ENCODE results near the gene PRPF8. TPM values are rescaled to one million over a fixed set of nuclear protein-coding genes. Genes with fewer than 3 reads are reported as not detected.

Gene PRPF8
- total and polyA plus RNA-seq, 2 of the 13 experiments (the other 11 are each of a cell fraction or from before 2014, with no cell fraction given) = 112 to 179 TPM

- TF ChIP-seq, protein P1, sequence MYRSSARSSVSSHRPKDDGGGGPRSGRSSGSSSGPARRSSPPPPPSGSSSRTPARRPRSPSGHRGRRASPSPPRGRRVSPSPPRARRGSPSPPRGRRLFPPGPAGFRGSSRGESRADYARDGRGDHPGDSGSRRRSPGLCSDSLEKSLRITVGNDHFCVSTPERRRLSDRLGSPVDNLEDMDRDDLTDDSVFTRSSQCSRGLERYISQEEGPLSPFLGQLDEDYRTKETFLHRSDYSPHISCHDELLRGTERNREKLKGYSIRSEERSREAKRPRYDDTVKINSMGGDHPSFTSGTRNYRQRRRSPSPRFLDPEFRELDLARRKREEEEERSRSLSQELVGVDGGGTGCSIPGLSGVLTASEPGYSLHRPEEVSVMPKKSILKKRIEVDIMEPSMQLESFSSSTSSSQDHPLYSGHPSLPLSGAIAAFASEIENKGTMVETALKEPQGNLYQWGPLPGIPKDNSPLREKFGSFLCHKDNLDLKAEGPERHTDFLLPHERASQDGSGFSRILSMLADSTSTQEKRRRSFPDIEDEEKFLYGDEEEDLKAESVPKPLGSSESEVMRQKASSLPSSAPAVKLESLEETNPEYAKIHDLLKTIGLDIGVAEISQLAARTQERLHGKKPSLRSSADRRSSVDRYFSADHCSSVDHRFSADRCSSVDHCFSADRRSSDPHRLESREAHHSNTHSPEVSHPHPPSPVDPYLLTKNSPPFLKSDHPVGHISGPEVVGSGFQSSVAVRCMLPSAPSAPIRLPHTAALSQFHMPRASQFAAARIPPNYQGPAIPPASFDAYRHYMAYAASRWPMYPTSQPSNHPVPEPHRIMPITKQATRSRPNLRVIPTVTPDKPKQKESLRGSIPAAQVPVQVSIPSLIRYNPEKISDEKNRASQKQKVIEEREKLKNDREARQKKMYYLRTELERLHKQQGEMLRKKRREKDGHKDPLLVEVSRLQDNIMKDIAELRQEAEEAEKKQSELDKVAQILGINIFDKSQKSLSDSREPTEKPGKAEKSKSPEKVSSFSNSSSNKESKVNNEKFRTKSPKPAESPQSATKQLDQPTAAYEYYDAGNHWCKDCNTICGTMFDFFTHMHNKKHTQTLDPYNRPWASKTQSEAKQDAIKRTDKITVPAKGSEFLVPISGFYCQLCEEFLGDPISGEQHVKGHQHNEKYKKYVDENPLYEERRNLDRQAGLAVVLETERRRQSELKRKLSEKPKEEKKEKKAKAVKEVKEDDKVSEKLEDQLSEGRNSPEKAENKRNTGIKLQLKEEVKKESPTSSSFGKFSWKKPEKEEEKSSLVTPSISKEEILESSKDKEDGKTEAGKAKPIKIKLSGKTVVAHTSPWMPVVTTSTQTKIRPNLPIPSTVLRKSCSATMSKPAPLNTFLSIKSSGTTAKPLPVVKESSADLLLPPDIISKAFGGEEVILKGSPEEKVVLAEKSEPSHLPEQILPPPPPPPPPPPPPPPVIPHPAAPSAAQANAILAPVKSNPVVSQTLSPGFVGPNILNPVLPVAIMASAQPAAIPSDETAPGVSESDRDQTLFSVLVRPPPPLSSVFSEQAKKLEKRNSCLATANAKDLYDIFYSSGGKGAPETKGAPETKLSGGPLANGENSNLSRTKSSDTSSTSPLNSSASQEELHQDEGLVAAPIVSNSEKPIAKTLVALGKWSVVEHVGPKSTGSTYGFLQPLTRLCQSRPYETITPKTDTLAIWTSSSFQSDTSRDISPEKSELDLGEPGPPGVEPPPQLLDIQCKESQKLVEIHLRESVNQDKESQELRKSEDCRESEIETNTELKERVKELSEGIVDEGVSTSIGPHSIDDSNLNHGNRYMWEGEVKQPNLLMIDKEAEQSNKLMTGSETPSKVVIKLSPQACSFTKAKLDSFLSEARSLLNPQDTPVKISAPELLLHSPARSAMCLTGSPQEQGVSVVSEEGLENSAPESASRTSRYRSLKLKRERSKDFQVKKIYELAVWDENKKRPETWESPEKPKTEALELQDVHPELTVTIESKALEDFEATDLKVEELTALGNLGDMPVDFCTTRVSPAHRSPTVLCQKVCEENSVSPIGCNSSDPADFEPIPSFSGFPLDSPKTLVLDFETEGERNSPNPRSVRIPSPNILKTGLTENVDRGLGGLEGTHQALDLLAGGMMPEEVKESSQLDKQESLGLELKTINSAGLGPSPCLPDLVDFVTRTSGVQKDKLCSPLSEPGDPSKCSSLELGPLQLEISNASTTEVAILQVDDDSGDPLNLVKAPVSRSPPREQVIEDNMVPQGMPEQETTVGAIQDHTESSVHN (CRISPR knock-in tag; IDR thresholded peaks at IDR 0.05) = 0 out of 2 replicates have a peak, but pooled peaks have one; percentile 2
- no peak for TF ChIP-seq SMARCC2 (IDR thresholded peaks at IDR 0.05)
- 0 out of 2 replicates have a peak, but pooled peaks have one; percentile 0 for TF ChIP-seq SP140L (CRISPR knock-in tag; IDR thresholded peaks at IDR 0.05; ENCODE audit: borderline replicate concordance)
- TF ChIP-seq ELF1 (CRISPR knock-in tag; IDR thresholded peaks at IDR 0.05) = peak; percentile 39; the same call in 1 of the 2 replicates
- 0 out of 2 replicates have a peak, but pooled peaks have one; percentile 49 for TF ChIP-seq SIN3A (IDR thresholded peaks at IDR 0.05; ENCODE audit: borderline replicate concordance, low read depth, low read length)
- peak; percentile 71 for TF ChIP-seq ZFX (CRISPR knock-in tag; IDR thresholded peaks at IDR 0.05; ENCODE audit: low read depth)
- TF ChIP-seq HDAC1 (CRISPR knock-in tag; IDR thresholded peaks at IDR 0.05) = no peak
- peak; percentile 44 for TF ChIP-seq ASH2L (IDR thresholded peaks at IDR 0.05; ENCODE audit: insufficient read length, low read depth, low read length)
- TF ChIP-seq, protein P2, sequence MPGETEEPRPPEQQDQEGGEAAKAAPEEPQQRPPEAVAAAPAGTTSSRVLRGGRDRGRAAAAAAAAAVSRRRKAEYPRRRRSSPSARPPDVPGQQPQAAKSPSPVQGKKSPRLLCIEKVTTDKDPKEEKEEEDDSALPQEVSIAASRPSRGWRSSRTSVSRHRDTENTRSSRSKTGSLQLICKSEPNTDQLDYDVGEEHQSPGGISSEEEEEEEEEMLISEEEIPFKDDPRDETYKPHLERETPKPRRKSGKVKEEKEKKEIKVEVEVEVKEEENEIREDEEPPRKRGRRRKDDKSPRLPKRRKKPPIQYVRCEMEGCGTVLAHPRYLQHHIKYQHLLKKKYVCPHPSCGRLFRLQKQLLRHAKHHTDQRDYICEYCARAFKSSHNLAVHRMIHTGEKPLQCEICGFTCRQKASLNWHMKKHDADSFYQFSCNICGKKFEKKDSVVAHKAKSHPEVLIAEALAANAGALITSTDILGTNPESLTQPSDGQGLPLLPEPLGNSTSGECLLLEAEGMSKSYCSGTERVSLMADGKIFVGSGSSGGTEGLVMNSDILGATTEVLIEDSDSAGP (CRISPR knock-in tag; IDR thresholded peaks at IDR 0.05; ENCODE audit: borderline replicate concordance) = 0 out of 2 replicates have a peak, but pooled peaks have one; percentile 0
- TF ChIP-seq, protein P3, sequence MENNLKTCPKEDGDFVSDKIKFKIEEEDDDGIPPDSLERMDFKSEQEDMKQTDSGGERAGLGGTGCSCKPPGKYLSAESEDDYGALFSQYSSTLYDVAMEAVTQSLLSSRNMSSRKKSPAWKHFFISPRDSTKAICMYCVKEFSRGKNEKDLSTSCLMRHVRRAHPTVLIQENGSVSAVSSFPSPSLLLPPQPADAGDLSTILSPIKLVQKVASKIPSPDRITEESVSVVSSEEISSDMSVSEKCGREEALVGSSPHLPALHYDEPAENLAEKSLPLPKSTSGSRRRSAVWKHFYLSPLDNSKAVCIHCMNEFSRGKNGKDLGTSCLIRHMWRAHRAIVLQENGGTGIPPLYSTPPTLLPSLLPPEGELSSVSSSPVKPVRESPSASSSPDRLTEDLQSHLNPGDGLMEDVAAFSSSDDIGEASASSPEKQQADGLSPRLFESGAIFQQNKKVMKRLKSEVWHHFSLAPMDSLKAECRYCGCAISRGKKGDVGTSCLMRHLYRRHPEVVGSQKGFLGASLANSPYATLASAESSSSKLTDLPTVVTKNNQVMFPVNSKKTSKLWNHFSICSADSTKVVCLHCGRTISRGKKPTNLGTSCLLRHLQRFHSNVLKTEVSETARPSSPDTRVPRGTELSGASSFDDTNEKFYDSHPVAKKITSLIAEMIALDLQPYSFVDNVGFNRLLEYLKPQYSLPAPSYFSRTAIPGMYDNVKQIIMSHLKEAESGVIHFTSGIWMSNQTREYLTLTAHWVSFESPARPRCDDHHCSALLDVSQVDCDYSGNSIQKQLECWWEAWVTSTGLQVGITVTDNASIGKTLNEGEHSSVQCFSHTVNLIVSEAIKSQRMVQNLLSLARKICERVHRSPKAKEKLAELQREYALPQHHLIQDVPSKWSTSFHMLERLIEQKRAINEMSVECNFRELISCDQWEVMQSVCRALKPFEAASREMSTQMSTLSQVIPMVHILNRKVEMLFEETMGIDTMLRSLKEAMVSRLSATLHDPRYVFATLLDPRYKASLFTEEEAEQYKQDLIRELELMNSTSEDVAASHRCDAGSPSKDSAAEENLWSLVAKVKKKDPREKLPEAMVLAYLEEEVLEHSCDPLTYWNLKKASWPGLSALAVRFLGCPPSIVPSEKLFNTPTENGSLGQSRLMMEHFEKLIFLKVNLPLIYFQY (CRISPR knock-in tag; IDR thresholded peaks at IDR 0.05; ENCODE audit: borderline replicate concordance) = peak; percentile 53; the same call in 1 of the 2 replicates
- TF ChIP-seq RXRB (CRISPR knock-in tag; IDR thresholded peaks at IDR 0.05; ENCODE audit: borderline replicate concordance) = peak; percentile 27; the same call in 1 of the 2 replicates
- no peak for TF ChIP-seq RAD51 (IDR thresholded peaks at IDR 0.05; ENCODE audit: borderline replicate concordance)
- TF ChIP-seq RXRA (CRISPR knock-in tag; IDR thresholded peaks at IDR 0.05) = peak; percentile 39
- 0 out of 2 replicates have a peak, but pooled peaks have one; percentile 4 for TF ChIP-seq ZNF772 (CRISPR knock-in tag; IDR thresholded peaks at IDR 0.05)
- 0 out of 2 replicates have a peak, but pooled peaks have one; percentile 4 for TF ChIP-seq TMF1 (CRISPR knock-in tag; IDR thresholded peaks at IDR 0.05; ENCODE audit: low read depth)
Measured at GRCh38 chr17:1628856-1629503, 55.7 kb downstream of the PRPF8 start (continued).
